GM12878 (cell line): ENCODE measurements around the gene GRK1. TPM values are rescaled to one million over a fixed set of nuclear protein-coding genes. Genes with fewer than 3 reads are reported as not detected.

Experiments
- ATAC-seq: fragments of 200-7000 bp; cut with Tn5 transposase; 3 replicates; pipeline ENCODE4 v1.9.1; 2020; ENCODE audit warnings: mild to moderate bottlenecking, moderate library complexity
- BruUV-seq: library from RNA; stranded (reverse); fragments of 400-500 nt; replicated peaks from 2 replicates; lab custom pipeline; 2021; lab: Mats Ljungman, UMichigan
- CTCF ChIA-PET: fragments of 300-600 bp; sonication (Branson Sonifier 250); formaldehyde crosslinking; extraction: SDS; loops from one replicate; lab custom pipeline; 2021; ENCODE audit warnings: inconsistent platforms; lab: Yijun Ruan, JAX
- POLR2A ChIA-PET: fragments of 350-600 bp; formaldehyde crosslinking; extraction: SDS; loops from one replicate; lab custom pipeline; 2021; ENCODE audit warnings: inconsistent platforms; lab: Charles Lee
- RAD21 ChIA-PET: fragments of 300-600 bp; sonication (Branson Sonifier 250); formaldehyde crosslinking; loops from one replicate; lab custom pipeline; 2023; ENCODE audit warnings: antibody characterized with exemption; ENCODE audit not compliant: unreplicated experiment; lab: Charles Lee
- SMC1A ChIA-PET: fragments of 300-600 bp; sonication (Branson Sonifier 250); formaldehyde crosslinking; loops from one replicate; lab custom pipeline; 2023; ENCODE audit not compliant: unreplicated experiment, uncharacterized antibody; lab: Charles Lee
- DNase-seq: peaks from one replicate; pipeline ENCODE4 v3.0.0-alpha.2; 2011; ENCODE audit warnings: low read depth, low spot score
- FAIRE-seq: peaks from 3 replicates; lab custom pipeline; 2011; peaks lifted over from hg19 to GRCh38; lab: Jason Lieb, UNC
- H2AFZ ChIP-seq: 2 replicates; pipeline ENCODE4 v1.6.0; 2011; ENCODE audit warnings: low read depth, low read length, control low read depth; ENCODE audit not compliant: control insufficient read depth
- H3K27ac ChIP-seq: 2 replicates; pipeline ENCODE4 v1.5.1; 2011; ENCODE audit warnings: control low read depth; ENCODE audit not compliant: control insufficient read depth, insufficient read depth
- H3K27me3 ChIP-seq, 2 experiments: replicated peaks in 1 of 2; 2 replicates each; pipeline versions ENCODE4 v1.6.0 to v1.6.1; 2011; ENCODE audit warnings: low read length in 1 of 2; ENCODE audit not compliant: control insufficient read depth in 2 of 2, insufficient read depth in 2 of 2
- H3K36me3 ChIP-seq, 2 experiments: 2 replicates each; pipeline ENCODE4 v1.5.1; 2011; ENCODE audit warnings: low read length in 1 of 2; ENCODE audit not compliant: control insufficient read depth in 2 of 2, insufficient read depth in 2 of 2
- H3K4me1 ChIP-seq: 2 replicates; pipeline ENCODE4 v1.6.1; 2011; ENCODE audit warnings: mild to moderate bottlenecking, low read length, moderate library complexity, mixed read lengths; ENCODE audit not compliant: control insufficient read depth, insufficient read depth
- H3K4me2 ChIP-seq: 2 replicates; pipeline ENCODE4 v1.6.0; 2011; ENCODE audit warnings: control low read depth; ENCODE audit not compliant: control insufficient read depth, insufficient read depth
- H3K4me3 ChIP-seq: fragments of 200-600 bp; sonication (generic); 2 replicates; pipeline ENCODE4 v1.5.1; 2016
- H3K79me2 ChIP-seq: 2 replicates; pipeline ENCODE4 v1.6.0; 2011; ENCODE audit warnings: low read length; ENCODE audit not compliant: control insufficient read depth, insufficient read depth
- H3K9ac ChIP-seq: 2 replicates; pipeline ENCODE4 v1.8.0; 2011; ENCODE audit warnings: low read length, control low read depth, mixed read lengths; ENCODE audit not compliant: control insufficient read depth, insufficient read depth
- H3K9me3 ChIP-seq: replicated peaks from 3 replicates; pipeline ENCODE4 v1.5.1; 2011; ENCODE audit warnings: mild to moderate bottlenecking, low read length; ENCODE audit not compliant: control insufficient read depth, insufficient read depth
- H4K20me1 ChIP-seq: 2 replicates; pipeline ENCODE4 v1.6.0; 2011; ENCODE audit not compliant: control insufficient read depth, insufficient read depth
- ASH2L ChIP-seq: fragments of 300-600, 200-600 bp; sonication (generic); IDR thresholded peaks from 2 replicates; pipeline ENCODE4 v1.6.1; 2017; ENCODE audit warnings: low read depth, mild to moderate bottlenecking, borderline replicate concordance
- ATF7 ChIP-seq: fragments of 450-650 bp; IDR thresholded peaks from 2 replicates; pipeline ENCODE4 v1.6.1; 2016; ENCODE audit warnings: low read depth, mild to moderate bottlenecking
- BCL11A ChIP-seq: IDR thresholded peaks from 2 replicates; pipeline ENCODE4 v1.6.1; 2011; ENCODE audit warnings: low read depth, low read length
- CBFB ChIP-seq: IDR thresholded peaks from 2 replicates; pipeline ENCODE4 v1.6.1; 2016; ENCODE audit warnings: antibody characterized with exemption, low read depth
- CHD2 ChIP-seq: IDR thresholded peaks from 2 replicates; pipeline ENCODE4 v1.6.1; 2011; ENCODE audit warnings: low read depth, low read length, improper control_type of control experiment, borderline replicate concordance
- DPF2 ChIP-seq: fragments of 450-650 bp; IDR thresholded peaks from 2 replicates; pipeline ENCODE4 v1.6.1; 2017; ENCODE audit warnings: mild to moderate bottlenecking
- ETV6 ChIP-seq, 2 experiments: fragments of 450-650 bp in 1 of 2; IDR thresholded peaks in 1 of 2; conservative IDR thresholded peaks in 1 of 2; 2 replicates each; pipeline ENCODE4 v1.6.1; 2014; ENCODE audit warnings: antibody characterized with exemption in 1 of 2, borderline replicate concordance in 1 of 2, low read depth in 1 of 2, mild to moderate bottlenecking in 1 of 2, moderate library complexity in 1 of 2
- FOXM1 ChIP-seq: IDR thresholded peaks from 2 replicates; pipeline ENCODE4 v1.6.1; 2012; ENCODE audit warnings: low read depth, mild to moderate bottlenecking, inconsistent platforms, low read length, moderate library complexity
- IKZF1 ChIP-seq: fragments of 450-650 bp; conservative IDR thresholded peaks from 2 replicates; pipeline ENCODE4 v1.6.1; 2017; ENCODE audit warnings: antibody characterized with exemption, mild to moderate bottlenecking
- IRF4 ChIP-seq: IDR thresholded peaks from 2 replicates; pipeline ENCODE4 v1.6.1; 2011; ENCODE audit warnings: low read depth, low read length
- JUND ChIP-seq: IDR thresholded peaks from 2 replicates; pipeline ENCODE4 v1.6.1; 2012; ENCODE audit warnings: low read depth, mild to moderate bottlenecking, low read length, improper control_type of control experiment, moderate library complexity
- NFIC ChIP-seq: IDR thresholded peaks from 2 replicates; pipeline ENCODE4 v1.6.1; 2012; ENCODE audit warnings: low read depth, mild to moderate bottlenecking, inconsistent platforms, low read length, moderate library complexity
- PML ChIP-seq: IDR thresholded peaks from 2 replicates; pipeline ENCODE4 v1.6.1; 2012; ENCODE audit warnings: low read length, inconsistent platforms
- POU2F2 ChIP-seq: IDR thresholded peaks from 3 replicates; pipeline ENCODE4 v1.6.1; 2011; ENCODE audit warnings: low read depth, mild to moderate bottlenecking, low read length, borderline replicate concordance
- RBBP5 ChIP-seq: fragments of 200-600 bp; sonication (generic); conservative IDR thresholded peaks from 2 replicates; pipeline ENCODE4 v1.6.1; 2016
- RFX5 ChIP-seq: IDR thresholded peaks from 2 replicates; pipeline ENCODE4 v1.6.1; 2011; ENCODE audit warnings: low read depth, low read length, improper control_type of control experiment
- SMAD1 ChIP-seq: fragments of 450-650 bp; IDR thresholded peaks from 2 replicates; pipeline ENCODE4 v1.6.1; 2018; ENCODE audit warnings: mild to moderate bottlenecking, low read depth; ENCODE audit not compliant: partially characterized antibody
- YBX1 ChIP-seq: fragments of 450-650 bp; IDR thresholded peaks from 2 replicates; pipeline ENCODE4 v1.6.1; 2016; ENCODE audit warnings: antibody characterized with exemption
- WGBS: methylation state at CpG from one replicate; pipeline ENCODE4 v1.1.6; 2016; ENCODE audit warnings: low lambda C conversion rate; ENCODE audit not compliant: insufficient replicate concordance, insufficient coverage; ENCODE audit errors: missing lambda C conversion rate; 5-methylcytosine and 5-hydroxymethylcytosine counted together
- in situ Hi-C: fragments of 300-500 bp; cut with MboI; formaldehyde crosslinking; loops from 9 replicates; pipeline ENCODE4 v1.14.3; 2018; ENCODE audit warnings: mixed read lengths
- intact Hi-C: fragments of 100-400 bp; cut with micrococcal nuclease; formaldehyde crosslinking; loops from one replicate; pipeline ENCODE4 v1.14.2; 2022; ENCODE audit not compliant: unreplicated experiment
- polyA plus RNA-seq, 11 experiments: library from polyadenylated mRNA; depleted of rRNA in 4 of 11; unstranded in 6 of 11; stranded (reverse) in 5 of 11; fragments of >200 nt; fragmentation: Nextera tagmentation in 4 of 11; fragmentation: Illumina TruSeq in 1 of 11; extraction: Ambion mirVana in 4 of 11; extraction: Trizol in 1 of 11; gene quantifications; 1 replicate in 1 of 11; 2 replicates in 10 of 11; pipeline versions ENCODE4 v1.2.1 to v1.2.3, GENCODE V29; 2011 to 2016; ENCODE audit warnings: inconsistent platforms in 2 of 11, missing spikeins in 2 of 11, low read depth in 1 of 11
- total RNA-seq, 4 experiments: library from RNA; depleted of rRNA in 3 of 4; stranded (reverse); fragments of >200 nt in 3 of 4; fragmentation: Illumina TruSeq in 1 of 4; extraction: Trizol in 1 of 4; gene quantifications; 2 replicates each; pipeline versions ENCODE4 v1.2.1 to v1.2.3, GENCODE V29; 2013 to 2021
- TF ChIP-seq, protein P1 (sequence below): fragments of 450-650 bp; formaldehyde crosslinking; IDR thresholded peaks from 2 replicates; pipeline ENCODE4 v1.4.0; 2020; ENCODE audit warnings: mild to moderate bottlenecking, moderate library complexity

GRK1 gene
- total and polyA plus RNA-seq, 10 of the 15 experiments (the other 5 are each of a cell fraction or from before 2014, with no cell fraction given): under 0.01 to 0.04 TPM; not detected in 8

DNA sequence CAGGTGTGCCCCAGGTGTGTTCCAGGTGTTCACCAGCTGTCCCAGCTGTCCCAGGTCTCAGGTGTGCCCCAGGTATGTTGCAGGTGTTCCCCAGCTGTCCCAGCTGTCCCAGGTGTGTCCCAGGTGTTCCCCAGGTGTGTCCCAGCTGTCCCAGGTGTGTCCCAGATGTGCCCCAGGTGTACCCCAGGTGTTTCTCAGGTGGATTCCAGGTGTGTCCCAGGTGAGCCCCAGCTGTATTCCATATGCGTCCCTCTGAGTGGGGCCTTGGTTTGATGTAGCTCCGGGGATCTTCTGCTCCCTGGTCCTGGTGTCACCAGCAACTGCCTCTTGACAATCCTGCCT lies 719 bp upstream of the GRK1 start (continued):
- TF ChIP-seq SMAD1 (no peak), DPF2 (no peak), JUND (no peak)
- TF ChIP-seq, all 136 proteins: peak for 0

DNA sequence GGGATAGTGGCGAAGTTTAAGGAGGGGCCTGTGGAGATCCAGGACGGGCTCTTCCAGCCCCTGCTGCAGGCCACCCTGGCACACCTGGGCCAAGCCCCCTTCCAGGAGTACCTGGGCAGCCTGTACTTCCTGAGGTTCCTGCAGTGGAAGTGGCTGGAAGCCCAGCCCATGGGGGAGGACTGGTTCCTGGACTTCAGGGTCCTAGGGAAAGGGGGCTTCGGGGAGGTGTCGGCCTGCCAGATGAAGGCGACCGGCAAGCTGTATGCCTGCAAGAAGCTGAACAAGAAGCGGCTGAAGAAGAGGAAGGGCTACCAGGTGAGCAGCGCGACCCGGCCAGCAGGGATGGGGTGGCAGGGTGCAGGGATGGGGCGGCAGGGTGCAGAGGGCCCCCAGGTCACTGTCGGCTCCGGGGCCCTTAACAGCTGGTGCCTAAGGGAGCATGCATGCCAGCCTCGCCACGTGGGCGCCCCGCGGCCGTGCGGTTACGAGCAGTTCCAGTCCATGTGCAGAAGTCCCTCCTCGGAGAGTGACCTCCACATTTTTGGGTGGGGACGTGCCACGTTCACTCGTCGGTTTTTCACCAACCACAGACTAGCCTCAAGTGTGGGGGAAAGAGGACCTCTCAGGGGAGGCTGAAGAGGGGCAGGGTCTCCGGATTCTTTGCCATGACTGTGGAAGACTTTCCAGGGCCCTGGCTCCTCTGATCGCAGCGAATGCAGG lies 912 bp downstream of the GRK1 start:
- POLR2A ChIA-PET: no interaction called here
- no TSS peak for BruUV-seq
- TF ChIP-seq PML (no peak), POU2F2 (no peak), RBBP5 (no peak), YBX1 (no peak), ETV6 (conservative IDR thresholded peaks at IDR 0.05 in 1 of 2, IDR thresholded peaks at IDR 0.05 in 1 of 2; ENCODE audit: borderline replicate concordance in 1 of 2, low read depth in 1 of 2) (no peak), IRF4 (no peak), DPF2 (no peak), ASH2L (no peak), RFX5 (no peak), CBFB (no peak), BCL11A (no peak), NFIC (no peak), FOXM1 (no peak), IKZF1 (no peak), CHD2 (no peak), ATF7 (no peak)
- TF ChIP-seq, protein P1, sequence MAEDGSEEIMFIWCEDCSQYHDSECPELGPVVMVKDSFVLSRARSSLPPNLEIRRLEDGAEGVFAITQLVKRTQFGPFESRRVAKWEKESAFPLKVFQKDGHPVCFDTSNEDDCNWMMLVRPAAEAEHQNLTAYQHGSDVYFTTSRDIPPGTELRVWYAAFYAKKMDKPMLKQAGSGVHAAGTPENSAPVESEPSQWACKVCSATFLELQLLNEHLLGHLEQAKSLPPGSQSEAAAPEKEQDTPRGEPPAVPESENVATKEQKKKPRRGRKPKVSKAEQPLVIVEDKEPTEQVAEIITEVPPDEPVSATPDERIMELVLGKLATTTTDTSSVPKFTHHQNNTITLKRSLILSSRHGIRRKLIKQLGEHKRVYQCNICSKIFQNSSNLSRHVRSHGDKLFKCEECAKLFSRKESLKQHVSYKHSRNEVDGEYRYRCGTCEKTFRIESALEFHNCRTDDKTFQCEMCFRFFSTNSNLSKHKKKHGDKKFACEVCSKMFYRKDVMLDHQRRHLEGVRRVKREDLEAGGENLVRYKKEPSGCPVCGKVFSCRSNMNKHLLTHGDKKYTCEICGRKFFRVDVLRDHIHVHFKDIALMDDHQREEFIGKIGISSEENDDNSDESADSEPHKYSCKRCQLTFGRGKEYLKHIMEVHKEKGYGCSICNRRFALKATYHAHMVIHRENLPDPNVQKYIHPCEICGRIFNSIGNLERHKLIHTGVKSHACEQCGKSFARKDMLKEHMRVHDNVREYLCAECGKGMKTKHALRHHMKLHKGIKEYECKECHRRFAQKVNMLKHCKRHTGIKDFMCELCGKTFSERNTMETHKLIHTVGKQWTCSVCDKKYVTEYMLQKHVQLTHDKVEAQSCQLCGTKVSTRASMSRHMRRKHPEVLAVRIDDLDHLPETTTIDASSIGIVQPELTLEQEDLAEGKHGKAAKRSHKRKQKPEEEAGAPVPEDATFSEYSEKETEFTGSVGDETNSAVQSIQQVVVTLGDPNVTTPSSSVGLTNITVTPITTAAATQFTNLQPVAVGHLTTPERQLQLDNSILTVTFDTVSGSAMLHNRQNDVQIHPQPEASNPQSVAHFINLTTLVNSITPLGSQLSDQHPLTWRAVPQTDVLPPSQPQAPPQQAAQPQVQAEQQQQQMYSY: no peak

More for the DNA sequence above, 912 bp downstream of the GRK1 start:
- no peaks in the 10 kb centered on the region for H3K27me3 ChIP-seq
- ATAC-seq (no peak), FAIRE-seq (no peak), DNase-seq (no peak)
- no peaks in the 10 kb centered on the region; the same call in 2 of the 3 replicates for H3K9me3 ChIP-seq
- H3K27ac ChIP-seq: no peak overlapping the region
- no peaks in the 10 kb centered on the region for H4K20me1 ChIP-seq
- H3K9ac ChIP-seq: no peak overlapping the region
- no peaks in the 10 kb centered on the region for H3K36me3 ChIP-seq
- no peak overlapping the region for H3K4me3 ChIP-seq
- ChIA-PET CTCF (no interaction called here), SMC1A (no interaction called here), RAD21 (no interaction called here)
- intact Hi-C loops: no loop called here
- 71% methylated on average over 25 of the region's 29 CpGs for WGBS
- H3K4me1 ChIP-seq: no peaks in the 10 kb centered on the region
- in situ Hi-C loops: no loop called here
- no peak overlapping the region for H2AFZ ChIP-seq
- H3K79me2 ChIP-seq: no peaks in the 10 kb centered on the region
- H3K4me2 ChIP-seq: no peak overlapping the region
